Measurements from ENCODE around the gene WDFY2.
A peak's percentile ranks its signal among the peaks of the same experiment; 100 is the strongest.

WDFY2 gene

GRCh38 chr13:51778392-51778791, 194.1 kb downstream of the WDFY2 start:
- H3K36me3 ChIP-seq (ENCODE audit: insufficient read depth, low read length): no peaks in the 10 kb centered on the region
- H3K4me3 ChIP-seq (ENCODE audit: low read length, poor library complexity, severe bottlenecking): no peak overlapping the region
- H3K9ac ChIP-seq (ENCODE audit: low read depth, low read length, poor library complexity, severe bottlenecking): no peak overlapping the region
- H3K4me2 ChIP-seq (ENCODE audit: low read depth, low read length, poor library complexity, severe bottlenecking): no peak overlapping the region
- no peaks in the 10 kb centered on the region for H3K79me2 ChIP-seq (ENCODE audit: insufficient read depth, low read length)
- H2AFZ ChIP-seq (ENCODE audit: low read length): no peak overlapping the region
- no peaks in the 10 kb centered on the region for H3F3A ChIP-seq (ENCODE audit: low read depth)
- no peaks in the 10 kb centered on the region for H4K20me1 ChIP-seq (ENCODE audit: insufficient read depth, low read length, poor library complexity, severe bottlenecking)
- H3K9me3 ChIP-seq (ENCODE audit: insufficient read depth, low read depth, low read length): no peaks in the 10 kb centered on the region
- H3K27me3 ChIP-seq (ENCODE audit: insufficient read depth, low read length, poor library complexity, severe bottlenecking): no peaks in the 10 kb centered on the region
- H3K4me1 ChIP-seq (ENCODE audit: insufficient read depth, low read length, poor library complexity, severe bottlenecking): no peaks in the 10 kb centered on the region
- TF ChIP-seq CTCF (conservative IDR thresholded peaks at IDR 0.05; ENCODE audit: low read length) (no peak), EZH2phosphoT487 (IDR thresholded peaks at IDR 0.05; ENCODE audit: borderline replicate concordance) (no peak)
- H3K9me2 ChIP-seq (replicated peaks; ENCODE audit: low read depth, low read length): no peaks in the 10 kb centered on the region

GRCh38 chr13:51780099-51780498, 195.8 kb downstream of the WDFY2 start:
- Histone ChIP-seq H3K27me3 (ENCODE audit: insufficient read depth, low read length, poor library complexity, severe bottlenecking) (no peaks in the 10 kb centered on the region), H3K4me3 (ENCODE audit: low read length, poor library complexity, severe bottlenecking) (no peak overlapping the region), H3K4me2 (ENCODE audit: low read depth, low read length, poor library complexity, severe bottlenecking) (no peak overlapping the region), H2AFZ (ENCODE audit: low read length) (no peak overlapping the region), H3K36me3 (ENCODE audit: insufficient read depth, low read length) (no peaks in the 10 kb centered on the region), H4K20me1 (ENCODE audit: insufficient read depth, low read length, poor library complexity, severe bottlenecking) (no peaks in the 10 kb centered on the region), H3K4me1 (ENCODE audit: insufficient read depth, low read length, poor library complexity, severe bottlenecking) (no peaks in the 10 kb centered on the region), H3K9ac (ENCODE audit: low read depth, low read length, poor library complexity, severe bottlenecking) (no peak overlapping the region), H3K9me3 (ENCODE audit: insufficient read depth, low read depth, low read length) (no peaks in the 10 kb centered on the region), H3F3A (ENCODE audit: low read depth) (no peaks in the 10 kb centered on the region), H3K79me2 (ENCODE audit: insufficient read depth, low read length) (no peaks in the 10 kb centered on the region), H3K9me2 (replicated peaks; ENCODE audit: low read depth, low read length) (no peaks in the 10 kb centered on the region)
- TF ChIP-seq CTCF (conservative IDR thresholded peaks at IDR 0.05; ENCODE audit: low read length): no peak
- no peak for TF ChIP-seq EZH2phosphoT487 (IDR thresholded peaks at IDR 0.05; ENCODE audit: borderline replicate concordance)

GRCh38 chr13:51781246-51782022, 197.2 kb downstream of the WDFY2 start:
- H3K27me3 ChIP-seq (ENCODE audit: insufficient read depth, low read length, poor library complexity, severe bottlenecking): no peaks in the 10 kb centered on the region
- H3K9me2 ChIP-seq (replicated peaks; ENCODE audit: low read depth, low read length): no peaks in the 10 kb centered on the region
- H3K36me3 ChIP-seq (ENCODE audit: insufficient read depth, low read length): no peaks in the 10 kb centered on the region
- no peaks in the 10 kb centered on the region for H3K79me2 ChIP-seq (ENCODE audit: insufficient read depth, low read length)
- no peak overlapping the region for H2AFZ ChIP-seq (ENCODE audit: low read length)
- no peak overlapping the region for H3K4me2 ChIP-seq (ENCODE audit: low read depth, low read length, poor library complexity, severe bottlenecking)
- no peak overlapping the region for H3K4me3 ChIP-seq (ENCODE audit: low read length, poor library complexity, severe bottlenecking)
- TF ChIP-seq EZH2phosphoT487 (IDR thresholded peaks at IDR 0.05; ENCODE audit: borderline replicate concordance) (no peak), CTCF (conservative IDR thresholded peaks at IDR 0.05; ENCODE audit: low read length) (peak; percentile 70)
- no peaks in the 10 kb centered on the region for H3F3A ChIP-seq (ENCODE audit: low read depth)
- H4K20me1 ChIP-seq (ENCODE audit: insufficient read depth, low read length, poor library complexity, severe bottlenecking): no peaks in the 10 kb centered on the region
- H3K4me1 ChIP-seq (ENCODE audit: insufficient read depth, low read length, poor library complexity, severe bottlenecking): no peaks in the 10 kb centered on the region
- H3K9ac ChIP-seq (ENCODE audit: low read depth, low read length, poor library complexity, severe bottlenecking): no peak overlapping the region
- no peaks in the 10 kb centered on the region for H3K9me3 ChIP-seq (ENCODE audit: insufficient read depth, low read depth, low read length)
